NK-92 (cell line): ENCODE results near the gene ZNF570.

Source experiments
- DNase-seq: peaks from one replicate; lab custom pipeline; 2025; ENCODE audit not compliant: unreplicated experiment; lab: John Stamatoyannopoulos, UW

Gene ZNF570

GRCh38 chr19:37468961-37469777 lies at the start of gene ZNF570:
Gene ZNF570 (plus strand): TSS chr19:37469356. CDS start chr19:37470355, 999 bp downstream.
- DNase-seq, result no peak

- DNase-seq, result no peak
These were observed 16.5 kb upstream of the ZNF570 start for GRCh38 chr19:37452500-37453245.

DNA sequence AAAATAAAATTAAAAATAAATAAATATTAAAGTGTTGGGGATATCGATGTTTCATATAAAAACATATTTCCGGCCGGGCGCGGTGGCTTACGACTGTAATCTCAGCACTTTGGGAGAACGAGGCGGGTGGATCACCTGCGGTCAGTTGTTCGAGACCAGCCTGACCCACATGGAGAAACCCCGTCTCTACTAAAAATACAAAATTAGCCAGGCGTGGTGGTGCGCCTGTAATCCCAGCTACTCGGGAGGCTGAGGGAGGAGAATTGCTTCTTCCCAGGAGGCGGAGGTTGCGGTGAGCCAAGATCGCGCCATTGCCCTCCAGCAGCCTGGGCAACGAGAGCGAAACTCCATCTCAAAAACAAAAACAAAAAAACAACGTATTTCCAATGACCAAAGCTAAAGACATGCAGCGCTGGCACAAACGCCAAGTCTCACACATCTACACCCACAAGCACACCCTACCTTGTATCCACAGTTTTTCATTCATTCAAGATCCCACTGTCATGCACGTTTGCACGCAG lies 2.8 kb upstream of the ZNF570 start:
- no peak for DNase-seq

DNA sequence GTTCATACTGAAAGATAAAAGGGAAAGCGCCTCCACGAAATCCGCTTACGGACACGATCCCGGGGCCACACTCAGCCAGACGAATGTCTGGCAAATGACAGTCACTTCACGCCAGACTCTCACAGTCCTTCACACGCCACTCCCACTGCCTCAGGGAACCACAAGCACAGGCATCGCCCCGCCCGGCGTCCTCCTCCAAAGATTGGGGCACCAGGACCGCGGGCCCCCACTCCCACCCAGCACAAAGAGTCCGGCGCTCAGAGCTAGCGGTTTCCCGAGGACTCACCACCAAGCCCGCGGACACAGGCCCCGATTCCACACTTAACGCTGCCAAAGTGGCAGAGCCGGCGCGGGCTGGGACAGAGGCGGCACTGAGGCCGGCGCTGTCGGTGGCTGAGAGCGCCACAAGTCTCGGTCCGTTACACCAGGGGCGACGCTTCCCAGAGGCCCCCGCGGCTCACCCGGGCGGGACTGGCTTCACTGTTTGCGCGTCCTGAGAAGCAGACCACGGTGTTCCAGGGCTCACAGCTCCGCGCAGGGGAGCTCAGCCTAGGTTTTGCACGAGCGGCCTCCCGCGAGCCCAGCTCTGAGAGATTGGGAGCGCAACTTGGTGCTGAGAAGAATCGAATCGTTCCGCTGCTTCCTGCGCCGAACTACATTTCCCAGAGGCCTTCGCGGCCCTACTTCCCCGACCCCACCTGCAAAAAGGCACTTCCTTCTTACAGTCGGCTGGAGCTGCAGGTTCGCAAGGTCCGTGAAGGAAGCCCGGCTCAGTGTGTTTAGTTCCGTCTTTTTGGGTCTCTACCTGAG lies 2.2 kb upstream of the ZNF570 start, which contains the start of gene ZNF569:
ZNF569 (minus strand) TSS at position 647 of the 810 bp plus-strand sequence. CDS start 22,523 bp downstream, outside the sequence.
- peak; percentile 26 for DNase-seq

GRCh38 chr19:37467608-37468090 lies 1.5 kb upstream of the ZNF570 start:
- no peak for DNase-seq

GRCh38 chr19:37470216-37470615 lies 1.1 kb downstream of the ZNF570 start:
- no peak for DNase-seq

- DNase-seq, result no peak
These were observed 3.0 kb downstream of the ZNF570 start for GRCh38 chr19:37472165-37472564.

DNA sequence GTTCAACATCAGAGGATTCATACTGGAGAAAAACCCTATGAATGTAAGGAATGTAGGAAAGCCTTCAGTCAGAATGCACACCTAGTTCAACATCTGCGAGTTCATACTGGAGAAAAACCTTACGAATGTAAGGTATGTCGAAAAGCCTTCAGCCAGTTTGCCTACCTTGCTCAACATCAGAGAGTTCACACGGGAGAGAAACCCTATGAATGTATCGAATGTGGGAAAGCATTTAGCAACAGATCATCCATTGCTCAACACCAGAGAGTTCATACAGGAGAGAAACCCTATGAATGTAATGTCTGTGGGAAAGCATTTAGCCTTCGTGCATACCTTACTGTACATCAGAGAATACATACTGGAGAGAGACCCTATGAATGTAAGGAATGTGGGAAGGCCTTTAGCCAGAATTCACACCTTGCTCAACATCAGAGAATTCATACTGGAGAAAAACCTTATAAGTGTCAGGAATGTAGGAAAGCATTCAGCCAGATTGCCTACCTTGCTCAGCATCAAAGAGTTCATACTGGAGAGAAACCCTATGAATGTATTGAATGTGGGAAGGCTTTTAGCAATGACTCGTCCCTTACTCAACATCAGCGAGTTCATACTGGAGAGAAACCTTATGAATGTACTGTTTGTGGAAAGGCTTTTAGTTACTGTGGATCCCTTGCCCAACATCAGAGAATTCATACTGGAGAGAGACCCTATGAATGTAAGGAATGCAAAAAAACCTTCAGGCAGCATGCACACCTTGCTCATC lies 15.4 kb downstream of the ZNF570 start:
- no peak for DNase-seq

DNA sequence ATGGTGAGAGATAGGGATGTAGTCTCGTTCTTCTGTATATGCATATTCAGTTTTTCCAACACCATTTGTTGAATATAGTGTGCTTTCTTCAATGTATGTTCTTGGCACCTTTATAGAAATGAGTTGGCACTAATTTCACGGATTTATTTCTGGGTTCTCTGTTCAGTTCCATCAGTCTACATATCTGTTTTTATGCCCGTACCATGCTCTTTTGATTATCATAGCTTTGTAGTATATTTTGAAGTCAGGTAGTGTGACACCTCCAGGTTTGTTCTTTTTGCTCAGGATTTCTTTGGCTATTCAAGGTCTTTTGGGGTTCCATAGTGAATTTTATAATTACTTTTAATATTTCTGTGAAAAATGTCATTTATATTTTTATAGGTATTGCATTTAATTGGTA lies 23.1 kb downstream of the ZNF570 start:
- no peak for DNase-seq

DNA sequence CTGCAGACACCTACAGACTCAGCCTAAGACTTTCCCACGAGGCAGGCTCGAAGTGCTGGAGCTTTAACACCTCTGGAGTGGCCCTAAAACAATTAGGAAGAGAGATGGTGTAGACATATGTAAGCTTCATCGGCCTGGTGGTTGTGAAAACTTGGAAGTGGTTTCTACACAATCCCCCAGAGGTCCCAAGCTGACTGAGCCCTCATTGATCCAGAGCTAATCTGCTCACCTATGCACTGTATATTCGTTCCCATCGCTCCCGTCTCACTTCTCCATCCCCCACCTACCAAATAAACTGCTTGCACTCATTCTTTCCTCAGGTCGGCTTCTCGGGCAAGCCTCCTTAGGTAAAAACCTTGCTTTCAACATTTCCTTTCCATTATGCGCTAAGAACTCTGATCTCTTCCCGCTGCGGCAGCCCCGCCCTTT lies 36.8 kb downstream of the ZNF570 start:
- no peak for DNase-seq

DNA sequence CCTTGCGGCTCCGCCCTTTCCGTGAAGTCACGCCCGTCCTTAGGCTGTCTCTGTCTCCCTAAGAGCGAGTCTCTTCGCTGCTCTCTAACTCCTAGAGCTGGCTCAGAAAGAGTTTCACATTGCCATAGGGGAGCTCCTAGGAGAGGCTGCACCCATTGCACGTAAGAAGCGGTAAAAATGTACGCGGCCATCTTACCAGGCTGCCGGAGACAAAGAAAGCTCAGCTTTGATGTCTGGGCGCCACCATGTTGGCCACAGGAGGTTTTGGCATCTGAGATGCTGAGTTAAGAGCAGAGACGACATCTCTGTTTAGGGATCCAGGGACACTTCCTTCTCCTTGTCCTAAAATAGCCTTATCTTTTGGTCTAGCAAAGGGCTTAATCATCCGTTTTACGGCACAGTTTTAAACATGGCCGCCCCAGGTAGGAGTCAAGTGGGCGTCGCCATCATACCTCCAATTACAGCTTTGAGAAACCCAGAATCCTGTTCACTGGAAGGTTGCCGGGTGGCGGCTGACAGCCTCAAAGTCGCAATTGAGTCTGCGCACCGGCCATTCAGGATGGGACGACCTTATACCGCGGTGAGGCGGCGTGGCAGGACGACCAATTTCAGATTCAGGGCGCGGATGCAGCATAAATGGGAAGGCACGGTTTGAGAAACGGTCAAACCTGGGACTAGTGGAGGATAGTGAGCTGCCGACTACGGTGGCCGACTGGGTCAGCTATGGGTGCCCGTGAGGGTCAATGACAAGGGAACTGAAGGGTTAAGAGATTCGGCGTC lies 37.4 kb downstream of the ZNF570 start, which contains the start of gene ZNF793:
ZNF793 (plus strand) TSS at position 553 of the 780 bp plus-strand sequence. CDS start 16,501 bp downstream, outside the sequence.
- DNase-seq, result no peak

DNA sequence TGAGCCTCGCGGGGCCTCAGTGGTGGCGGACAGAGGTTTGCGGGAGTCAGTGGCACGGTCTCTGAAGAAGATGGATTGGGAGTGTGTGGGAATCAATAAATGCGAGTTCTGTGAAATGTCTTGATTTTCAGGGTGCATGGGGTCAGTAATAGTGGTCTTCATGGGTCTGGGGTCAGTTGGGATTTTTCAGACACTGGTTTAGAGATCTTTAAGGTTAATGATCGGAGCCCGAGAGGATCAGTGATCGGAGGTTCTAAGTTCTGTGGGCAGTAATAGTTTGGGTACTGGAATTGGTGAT lies 38.0 kb downstream of the ZNF570 start:
- no peak for DNase-seq

DNA sequence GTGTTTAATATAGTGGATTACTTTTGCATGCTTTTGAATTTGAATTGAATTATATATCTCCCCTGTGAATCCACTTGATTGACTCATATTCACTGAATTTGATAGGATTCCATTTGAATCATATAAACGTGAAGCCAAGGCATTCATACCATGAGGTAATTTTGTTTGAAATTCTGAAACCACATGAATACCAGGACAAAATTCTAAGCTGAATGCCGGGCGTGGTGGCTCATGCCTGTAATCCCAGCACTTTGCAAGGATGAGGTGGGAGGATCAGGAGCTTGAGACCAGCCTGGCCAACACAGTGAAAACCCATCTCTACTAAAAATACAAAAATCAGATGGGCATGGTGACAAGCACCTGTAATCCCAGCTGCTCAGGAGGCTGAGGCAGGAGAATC lies 42.0 kb downstream of the ZNF570 start:
- no peak for DNase-seq

- no peak for DNase-seq
These were observed 42.7 kb downstream of the ZNF570 start for GRCh38 chr19:37511821-37512220.

- no peak for DNase-seq
These were observed 44.2 kb downstream of the ZNF570 start for GRCh38 chr19:37513397-37513796.

- no peak for DNase-seq
These were observed 50.7 kb downstream of the ZNF570 start for GRCh38 chr19:37519890-37520289.

DNA sequence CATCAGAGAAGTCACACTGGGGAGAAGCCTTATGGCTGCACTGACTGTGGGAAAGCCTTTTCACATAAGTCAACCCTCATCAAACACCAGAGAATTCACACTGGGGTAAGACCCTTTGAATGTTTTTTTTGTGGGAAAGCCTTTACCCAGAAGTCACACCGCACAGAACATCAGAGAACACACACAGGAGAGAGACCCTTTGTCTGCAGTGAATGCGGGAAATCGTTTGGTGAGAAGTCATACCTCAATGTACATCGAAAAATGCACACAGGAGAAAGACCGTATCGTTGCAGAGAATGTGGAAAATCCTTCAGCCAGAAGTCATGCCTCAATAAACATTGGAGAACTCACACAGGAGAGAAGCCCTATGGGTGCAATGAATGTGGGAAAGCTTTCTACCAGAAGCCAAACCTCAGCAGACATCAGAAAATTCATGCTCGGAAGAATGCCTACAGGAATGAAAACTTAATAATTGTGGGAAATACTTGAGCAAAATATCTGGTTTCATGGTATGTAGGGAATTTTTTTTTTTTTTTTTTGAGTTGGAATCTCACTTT lies 68.3 kb downstream of the ZNF570 start:
- DNase-seq, result no peak
